ENCODE measurements around the gene FLRT1. TPM values are rescaled to one million over a fixed set of nuclear protein-coding genes. Genes with fewer than 3 reads are reported as not detected.

FLRT1 gene
- total RNA-seq, 2 donors from 2014 or later, result not detected

GRCh38 chr11:64084146-64084950 lies 48.6 kb downstream of the FLRT1 start:
- no peak for ATAC-seq (replicated peaks)
- H3K4me3 Mint-ChIP-seq, result no peak overlapping the region

GRCh38 chr11:64084951-64085710 lies 49.4 kb downstream of the FLRT1 start:
- H3K27me3 Mint-ChIP-seq, result no peaks in the 10 kb centered on the region
- H3K36me3 Mint-ChIP-seq (ENCODE audit: low read depth), result no peaks in the 10 kb centered on the region
- H3K27ac Mint-ChIP-seq, result no peak overlapping the region
- ATAC-seq (replicated peaks), result no peak
- peaks cover 5% of the 10 kb centered on the region for H3K4me1 Mint-ChIP-seq
- no peaks in the 10 kb centered on the region for H3K9me3 Mint-ChIP-seq
- no peak overlapping the region for H3K4me3 Mint-ChIP-seq

More at GRCh38 chr11:64084146-64084950, 48.6 kb downstream of the FLRT1 start:
- Mint-ChIP-seq H3K9me3 (no peaks in the 10 kb centered on the region), H3K4me1 (peaks cover 5% of the 10 kb centered on the region), H3K36me3 (ENCODE audit: low read depth) (no peaks in the 10 kb centered on the region), H3K27me3 (no peaks in the 10 kb centered on the region), H3K27ac (no peak overlapping the region)

Other genes starting within 250 kb of the FLRT1 start
- 10 to 100 TPM; 26.0 to 51.8 TPM for gene SPINDOC, start 222.5 kb upstream of the FLRT1 start, total RNA-seq
- 10 to 100 TPM; 24.1 to 35.8 TPM for gene MARK2, start 196.8 kb upstream of the FLRT1 start, total RNA-seq
- gene RCOR2, start 118.8 kb upstream of the FLRT1 start, total RNA-seq, result under 1 TPM in 1 of 2 donors, not detected in 1; 0.32 TPM
- gene NAA40, start 96.9 kb upstream of the FLRT1 start, total RNA-seq, result 10 to 100 TPM; 20.2 to 30.9 TPM
- 100 to 1,000 TPM; 329 to 461 TPM for gene COX8A, start 61.3 kb upstream of the FLRT1 start, total RNA-seq
- gene OTUB1, start 49.5 kb upstream of the FLRT1 start, total RNA-seq, result 10 to 100 TPM; 59.4 to 84.2 TPM
- 1 to 10 TPM; 5.4 to 9.6 TPM for gene MACROD1, start 130.2 kb downstream of the FLRT1 start, total RNA-seq
- gene STIP1, start 150.2 kb downstream of the FLRT1 start, total RNA-seq, result 100 to 1,000 TPM; 259 to 462 TPM
- gene FERMT3, start 170.8 kb downstream of the FLRT1 start, total RNA-seq, result 100 to 1,000 TPM; 172 to 191 TPM
- 10 to 100 TPM; 20.3 to 48.4 TPM for gene TRPT1, start 190.3 kb downstream of the FLRT1 start, total RNA-seq
- gene NUDT22, start 190.3 kb downstream of the FLRT1 start, total RNA-seq, result 10 to 100 TPM; 77.4 to 98.4 TPM
- gene DNAJC4, start 194.6 kb downstream of the FLRT1 start, total RNA-seq, result 10 to 100 TPM; 19.9 to 39.7 TPM
- gene VEGFB, start 198.7 kb downstream of the FLRT1 start, total RNA-seq, result 10 to 100 TPM; 74.1 to 83.5 TPM
- gene FKBP2, start 205.2 kb downstream of the FLRT1 start, total RNA-seq, result 10 to 100 TPM; 16.3 to 45.2 TPM
- 100 to 1,000 TPM; 236 to 276 TPM for gene PPP1R14B, start 211.0 kb downstream of the FLRT1 start, total RNA-seq
- gene PLCB3, start 215.6 kb downstream of the FLRT1 start, total RNA-seq, result 10 to 100 TPM; 13.1 to 22.8 TPM
- 10 to 100 TPM; 21.5 to 38.5 TPM for gene BAD, start 248.7 kb downstream of the FLRT1 start, total RNA-seq
- gene GPR137, start 249.9 kb downstream of the FLRT1 start, total RNA-seq, result 10 to 100 TPM; 40.6 to 41.4 TPM

All from activated T-helper 17 cell treated with anti-CD3 and anti-CD28 coated beads, Interleukin-2, amount 50 U/mL, for 72 hours (primary cell).